GM12878 (cell line): ENCODE measurements around the gene COL5A1.

Experiments
- CREB1 ChIP-seq: IDR thresholded peaks from 2 replicates; pipeline ENCODE4 v1.6.1; 2012; ENCODE audit warnings: low read depth, mild to moderate bottlenecking, inconsistent platforms
- CTCF ChIP-seq, 3 experiments: IDR thresholded peaks in 2 of 3; conservative IDR thresholded peaks in 1 of 3; 2 replicates each; pipeline ENCODE4 v1.5.1; 2011; ENCODE audit warnings: low read depth in 3 of 3, low read length in 3 of 3, mild to moderate bottlenecking in 3 of 3, control low read depth in 2 of 3, moderate library complexity in 2 of 3, inconsistent platforms in 1 of 3, mixed read lengths in 1 of 3; ENCODE audit not compliant: control insufficient read depth in 2 of 3, insufficient read depth in 1 of 3; ENCODE audit errors: extremely low read depth in 1 of 3
- EZH2 ChIP-seq: IDR thresholded peaks from 2 replicates; pipeline ENCODE4 v1.6.1; 2012; ENCODE audit warnings: low read depth, mild to moderate bottlenecking, control low read depth, inconsistent platforms, low read length, borderline replicate concordance; ENCODE audit not compliant: control insufficient read depth
- POLR2AphosphoS2 ChIP-seq: IDR thresholded peaks from 2 replicates; pipeline ENCODE4 v1.6.1; 2011; ENCODE audit warnings: low read depth, mild to moderate bottlenecking, low read length, improper control_type of control experiment, moderate library complexity
- TARDBP ChIP-seq: IDR thresholded peaks from 2 replicates; pipeline ENCODE4 v1.6.1; 2016; ENCODE audit warnings: borderline replicate concordance

DNA sequence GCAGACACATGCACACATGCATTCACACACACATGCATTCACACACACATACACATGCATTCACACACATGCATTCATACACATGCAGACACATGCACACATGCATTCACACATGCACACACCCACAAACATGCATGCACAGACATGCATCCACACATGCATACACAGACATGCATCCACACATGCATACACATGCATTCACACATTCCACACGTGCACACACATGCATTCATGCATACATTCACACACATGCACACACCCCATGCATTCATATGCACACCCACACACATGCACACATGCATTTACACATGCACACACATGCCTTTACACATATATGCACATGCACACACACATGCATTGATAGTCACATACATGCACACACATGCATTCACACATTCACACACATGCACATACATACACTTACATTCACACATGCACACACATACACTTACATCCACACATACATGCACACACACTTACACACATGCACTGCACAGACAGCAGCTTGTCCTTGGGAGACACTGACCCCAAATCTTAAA, 106.4 kb downstream of the COL5A1 start:
- TF ChIP-seq CTCF (IDR thresholded peaks at IDR 0.05 in 2 of 3, conservative IDR thresholded peaks at IDR 0.05 in 1 of 3; ENCODE audit: control insufficient read depth in 2 of 3, extremely low read depth in 1 of 3, insufficient read depth in 1 of 3, low read depth in 3 of 3, low read length in 3 of 3) (no peak), POLR2AphosphoS2 (no peak), TARDBP (no peak), EZH2 (no peak), CREB1 (no peak)
